GM23338 (cell line): Measurements from ENCODE around the gene PSPC1. TPM values are rescaled to one million over a fixed set of nuclear protein-coding genes. Genes with fewer than 3 reads are reported as not detected.

ENCODE experiments used
- ATAC-seq: fragments of 200-7000 bp; cut with Tn5 transposase; 3 replicates; pipeline ENCODE4 v1.9.1; 2020
- DNase-seq: peaks from one replicate; pipeline ENCODE4 v3.0.0-alpha.2; 2015; ENCODE audit warnings: low spot score
- H2AFZ ChIP-seq: fragments of 200-600 bp; sonication (generic); 2 replicates; pipeline ENCODE4 v1.8.0; 2016; ENCODE audit warnings: antibody characterized with exemption, mild to moderate bottlenecking, moderate library complexity
- H3F3A ChIP-seq: fragments of 200-600 bp; sonication (generic); replicated peaks from 2 replicates; pipeline ENCODE4 v1.8.0; 2017; ENCODE audit warnings: antibody characterized with exemption, mixed run types, low read depth
- H3K27ac ChIP-seq: fragments of 200-600 bp; sonication (generic); 2 replicates; pipeline ENCODE4 v1.6.1; 2016; ENCODE audit warnings: low read depth
- H3K27me3 ChIP-seq: fragments of 200-600 bp; sonication (generic); 2 replicates; pipeline ENCODE4 v1.8.0; 2016; ENCODE audit warnings: mild to moderate bottlenecking, mixed run types, moderate library complexity; ENCODE audit not compliant: insufficient read depth
- H3K36me3 ChIP-seq: fragments of 200-600 bp; sonication (generic); 2 replicates; pipeline ENCODE4 v1.8.0; 2016; ENCODE audit warnings: mild to moderate bottlenecking; ENCODE audit not compliant: insufficient read depth
- H3K4me1 ChIP-seq: fragments of 200-600 bp; sonication (generic); 2 replicates; pipeline ENCODE4 v1.8.0; 2016; ENCODE audit warnings: mild to moderate bottlenecking, moderate library complexity; ENCODE audit not compliant: insufficient read depth
- H3K4me2 ChIP-seq: fragments of 200-600 bp; sonication (generic); 2 replicates; pipeline ENCODE4 v1.7.1; 2017; ENCODE audit warnings: mixed run types
- H3K4me3 ChIP-seq: fragments of 200-600 bp; sonication (generic); 2 replicates; pipeline ENCODE4 v1.6.1; 2016; ENCODE audit warnings: mixed run types
- H3K79me2 ChIP-seq: fragments of 200-600 bp; sonication (generic); replicated peaks from 2 replicates; pipeline ENCODE4 v1.8.0; 2017; ENCODE audit warnings: mild to moderate bottlenecking; ENCODE audit not compliant: insufficient read depth
- H3K9me2 ChIP-seq: fragments of 200-600 bp; sonication (generic); 2 replicates; pipeline ENCODE4 v1.8.0; 2017; ENCODE audit not compliant: insufficient read depth
- H4K20me1 ChIP-seq: fragments of 200-600 bp; sonication (generic); replicated peaks from 2 replicates; pipeline ENCODE4 v1.8.0; 2017; ENCODE audit warnings: mild to moderate bottlenecking; ENCODE audit not compliant: insufficient read depth
- H3K27ac Mint-ChIP-seq: 2 replicates; pipeline ENCODE4 v1.8.0; 2020; ENCODE audit warnings: inconsistent platforms, mild to moderate bottlenecking, moderate library complexity, mixed read lengths
- H3K27me3 Mint-ChIP-seq: 3 replicates; pipeline ENCODE4 v1.8.0; 2022; ENCODE audit warnings: low read depth, mild to moderate bottlenecking, moderate library complexity, mixed read lengths, inconsistent platforms; ENCODE audit not compliant: insufficient read depth, poor library complexity
- H3K36me3 Mint-ChIP-seq: 3 replicates; pipeline ENCODE4 v1.8.0; 2021; ENCODE audit warnings: low read depth, mild to moderate bottlenecking, inconsistent platforms, moderate library complexity, mixed read lengths
- H3K4me1 Mint-ChIP-seq: 3 replicates; pipeline ENCODE4 v1.8.0; 2020; ENCODE audit warnings: mild to moderate bottlenecking, inconsistent platforms, mixed read lengths
- H3K4me3 Mint-ChIP-seq: 3 replicates; pipeline ENCODE4 v1.8.0; 2021; ENCODE audit warnings: moderate library complexity, mild to moderate bottlenecking, inconsistent platforms, mixed read lengths
- H3K9me3 Mint-ChIP-seq: 3 replicates; pipeline ENCODE4 v1.8.0; 2020; ENCODE audit warnings: moderate library complexity, mild to moderate bottlenecking, inconsistent platforms, mixed read lengths
- CREB1 ChIP-seq: fragments of 250-450 bp; sonication (Bioruptor Pico); IDR thresholded peaks from 2 replicates; pipeline ENCODE4 v1.5.0; 2020; ENCODE audit warnings: low read depth, mild to moderate bottlenecking, moderate library complexity
- EZH2 ChIP-seq: fragments of 200-600 bp; sonication (generic); IDR thresholded peaks from one replicate; pipeline ENCODE4 v1.8.0; 2017; ENCODE audit warnings: antibody characterized with exemption, mild to moderate bottlenecking, low read depth; ENCODE audit not compliant: unreplicated experiment
- EZH2phosphoT487 ChIP-seq: fragments of 200-600 bp; sonication (generic); IDR thresholded peaks from one replicate; pipeline ENCODE4 v1.8.1; 2018; ENCODE audit warnings: antibody characterized with exemption; ENCODE audit not compliant: unreplicated experiment
- JUNB ChIP-seq: IDR thresholded peaks from one replicate; pipeline ENCODE4 v1.6.1; 2016; ENCODE audit warnings: antibody characterized with exemption; ENCODE audit not compliant: unreplicated experiment
- NANOG ChIP-seq: IDR thresholded peaks from 2 replicates; pipeline ENCODE4 v1.6.1; 2016; ENCODE audit warnings: antibody characterized with exemption, borderline replicate concordance
- POLR2AphosphoS5 ChIP-seq: IDR thresholded peaks from 2 replicates; pipeline ENCODE4 v1.6.1; 2016; ENCODE audit warnings: antibody characterized with exemption, low read depth
- REST ChIP-seq: IDR thresholded peaks from one replicate; pipeline ENCODE4 v1.6.1; 2018; ENCODE audit warnings: antibody characterized with exemption; ENCODE audit not compliant: unreplicated experiment
- STAT1 ChIP-seq: IDR thresholded peaks from one replicate; pipeline ENCODE4 v1.6.1; 2016; ENCODE audit warnings: antibody characterized with exemption; ENCODE audit not compliant: unreplicated experiment
- ZNF114 ChIP-seq: fragments of 250-450 bp; sonication (Bioruptor Pico); IDR thresholded peaks from 2 replicates; pipeline ENCODE4 v1.5.0; 2020; ENCODE audit warnings: mild to moderate bottlenecking, moderate library complexity
- ZNF331 ChIP-seq: fragments of 250-450 bp; sonication (Bioruptor Pico); IDR thresholded peaks from 2 replicates; pipeline ENCODE4 v1.5.0; 2020; ENCODE audit warnings: low read depth, mild to moderate bottlenecking, moderate library complexity
- ZNF462 ChIP-seq: fragments of 250-450 bp; sonication (Bioruptor Pico); IDR thresholded peaks from 2 replicates; pipeline ENCODE4 v1.5.0; 2020; ENCODE audit warnings: mild to moderate bottlenecking, moderate library complexity
- polyA plus RNA-seq: library from polyadenylated mRNA; unstranded; fragments of >200 nt; fragmentation: Nextera tagmentation; extraction: Ambion mirVana; gene quantifications from 2 replicates; pipeline ENCODE4 v1.2.1, GENCODE V29; 2016
- total RNA-seq: library from RNA; depleted of rRNA; stranded (reverse); fragments of >200 nt; shearing (Covaris generic); gene quantifications from 2 replicates; pipeline ENCODE4 v1.2.3, GENCODE V29; 2014
- TF ChIP-seq, protein P1 (sequence below), 2 experiments: fragments of 200-600 bp in 1 of 2; sonication (generic) in 1 of 2; conservative IDR thresholded peaks; 2 replicates each; pipeline versions ENCODE4 v1.5.1 to v1.6.1; 2016 to 2017; ENCODE audit warnings: antibody characterized with exemption in 2 of 2, low read depth in 2 of 2, mild to moderate bottlenecking in 2 of 2, moderate library complexity in 1 of 2
- TF ChIP-seq, protein P2 (sequence below): IDR thresholded peaks from 2 replicates; pipeline ENCODE4 v1.6.1; 2016; ENCODE audit warnings: antibody characterized with exemption

Gene PSPC1
- total and polyA plus RNA-seq, 2 experiments from 2014 or later = 38.2 to 80.2 TPM

GRCh38 chr13:19670147-19670546 is 112.6 kb downstream of the PSPC1 start:
- peaks cover 56% of the 10 kb centered on the region for H3K36me3 Mint-ChIP-seq
- ATAC-seq (no peak), DNase-seq (no peak)

More at GRCh38 chr13:19670147-19670546, 112.6 kb downstream of the PSPC1 start:
- no peak overlapping the region for H3K27ac Mint-ChIP-seq
- H3K27ac ChIP-seq = no peak overlapping the region; the same call in 1 of the 2 replicates
- H3K9me2 ChIP-seq = no peaks in the 10 kb centered on the region
- no peak overlapping the region for H3K4me3 Mint-ChIP-seq
- no peaks in the 10 kb centered on the region for H3K27me3 Mint-ChIP-seq
- peaks cover 13% of the 10 kb centered on the region; the same call in 1 of the 2 replicates for H4K20me1 ChIP-seq
- no peaks in the 10 kb centered on the region for H3K4me1 ChIP-seq
- no peaks in the 10 kb centered on the region for H3K9me3 Mint-ChIP-seq
- no peaks in the 10 kb centered on the region for H3K27me3 ChIP-seq
- H3K79me2 ChIP-seq = no peaks in the 10 kb centered on the region
- no peak overlapping the region for H2AFZ ChIP-seq
- H3K4me1 Mint-ChIP-seq = peaks cover under 1% of the 10 kb centered on the region
- no peak overlapping the region for H3K4me2 ChIP-seq
- H3K4me3 ChIP-seq = no peak overlapping the region
- peaks cover 28% of the 10 kb centered on the region; the same call in 1 of the 2 replicates for H3F3A ChIP-seq
- TF ChIP-seq EZH2 (no peak), POLR2AphosphoS5 (no peak), ZNF331 (no peak), ZNF114 (no peak), CREB1 (no peak), NANOG (no peak), EZH2phosphoT487 (no peak), JUNB (no peak), STAT1 (no peak), ZNF462 (CRISPR knock-in tag) (no peak), REST (no peak)
- TF ChIP-seq, protein P1, sequence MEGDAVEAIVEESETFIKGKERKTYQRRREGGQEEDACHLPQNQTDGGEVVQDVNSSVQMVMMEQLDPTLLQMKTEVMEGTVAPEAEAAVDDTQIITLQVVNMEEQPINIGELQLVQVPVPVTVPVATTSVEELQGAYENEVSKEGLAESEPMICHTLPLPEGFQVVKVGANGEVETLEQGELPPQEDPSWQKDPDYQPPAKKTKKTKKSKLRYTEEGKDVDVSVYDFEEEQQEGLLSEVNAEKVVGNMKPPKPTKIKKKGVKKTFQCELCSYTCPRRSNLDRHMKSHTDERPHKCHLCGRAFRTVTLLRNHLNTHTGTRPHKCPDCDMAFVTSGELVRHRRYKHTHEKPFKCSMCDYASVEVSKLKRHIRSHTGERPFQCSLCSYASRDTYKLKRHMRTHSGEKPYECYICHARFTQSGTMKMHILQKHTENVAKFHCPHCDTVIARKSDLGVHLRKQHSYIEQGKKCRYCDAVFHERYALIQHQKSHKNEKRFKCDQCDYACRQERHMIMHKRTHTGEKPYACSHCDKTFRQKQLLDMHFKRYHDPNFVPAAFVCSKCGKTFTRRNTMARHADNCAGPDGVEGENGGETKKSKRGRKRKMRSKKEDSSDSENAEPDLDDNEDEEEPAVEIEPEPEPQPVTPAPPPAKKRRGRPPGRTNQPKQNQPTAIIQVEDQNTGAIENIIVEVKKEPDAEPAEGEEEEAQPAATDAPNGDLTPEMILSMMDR (conservative IDR thresholded peaks at IDR 0.05; ENCODE audit: low read depth in 2 of 2) = no peak
- TF ChIP-seq, protein P2, sequence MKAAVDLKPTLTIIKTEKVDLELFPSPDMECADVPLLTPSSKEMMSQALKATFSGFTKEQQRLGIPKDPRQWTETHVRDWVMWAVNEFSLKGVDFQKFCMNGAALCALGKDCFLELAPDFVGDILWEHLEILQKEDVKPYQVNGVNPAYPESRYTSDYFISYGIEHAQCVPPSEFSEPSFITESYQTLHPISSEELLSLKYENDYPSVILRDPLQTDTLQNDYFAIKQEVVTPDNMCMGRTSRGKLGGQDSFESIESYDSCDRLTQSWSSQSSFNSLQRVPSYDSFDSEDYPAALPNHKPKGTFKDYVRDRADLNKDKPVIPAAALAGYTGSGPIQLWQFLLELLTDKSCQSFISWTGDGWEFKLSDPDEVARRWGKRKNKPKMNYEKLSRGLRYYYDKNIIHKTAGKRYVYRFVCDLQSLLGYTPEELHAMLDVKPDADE = no peak
- H3K36me3 ChIP-seq = peaks cover 50% of the 10 kb centered on the region
